GM12878 (cell line): ENCODE data around the gene IQGAP2. TPM values are rescaled to one million over a fixed set of nuclear protein-coding genes. Genes with fewer than 3 reads are reported as not detected.

Source experiments
- NR2C2 ChIP-seq: IDR thresholded peaks from 2 replicates; pipeline ENCODE4 v1.6.1; 2011; ENCODE audit warnings: borderline replicate concordance, low read depth; ENCODE audit not compliant: control insufficient read depth, insufficient read length
- polyA plus RNA-seq, 11 experiments: library from polyadenylated mRNA; depleted of rRNA in 4 of 11; unstranded in 6 of 11; stranded (reverse) in 5 of 11; fragments of >200 nt; fragmentation: Nextera tagmentation in 4 of 11; fragmentation: Illumina TruSeq in 1 of 11; extraction: Ambion mirVana in 4 of 11; extraction: Trizol in 1 of 11; gene quantifications; 1 replicate in 1 of 11; 2 replicates in 10 of 11; pipeline versions ENCODE4 v1.2.1 to v1.2.3, GENCODE V29; 2011 to 2016; ENCODE audit warnings: inconsistent platforms in 2 of 11, missing spikeins in 2 of 11, low read depth in 1 of 11
- total RNA-seq, 4 experiments: library from RNA; depleted of rRNA in 3 of 4; stranded (reverse); fragments of >200 nt in 3 of 4; fragmentation: Illumina TruSeq in 1 of 4; extraction: Trizol in 1 of 4; gene quantifications; 2 replicates each; pipeline versions ENCODE4 v1.2.1 to v1.2.3, GENCODE V29; 2013 to 2021
- TF ChIP-seq, protein P1 (sequence below): fragments of 450-650 bp; IDR thresholded peaks from 2 replicates; pipeline ENCODE4 v1.6.1; 2017; ENCODE audit warnings: mild to moderate bottlenecking, moderate library complexity
- TF ChIP-seq, protein P2 (sequence below), 3 experiments: IDR thresholded peaks in 2 of 3; conservative IDR thresholded peaks in 1 of 3; 2 replicates each; pipeline ENCODE4 v1.5.1; 2011; ENCODE audit warnings: low read depth in 3 of 3, low read length in 3 of 3, mild to moderate bottlenecking in 3 of 3, control low read depth in 2 of 3, moderate library complexity in 2 of 3, inconsistent platforms in 1 of 3, mixed read lengths in 1 of 3; ENCODE audit not compliant: control insufficient read depth in 2 of 3, insufficient read depth in 1 of 3; ENCODE audit errors: extremely low read depth in 1 of 3
- TF ChIP-seq, protein P3 (sequence below): fragments of 450-650 bp; IDR thresholded peaks from 2 replicates; pipeline ENCODE4 v1.6.1; 2017; ENCODE audit warnings: borderline replicate concordance
- TF ChIP-seq, protein P4 (sequence below): IDR thresholded peaks from 2 replicates; pipeline ENCODE4 v1.6.1; 2011; ENCODE audit warnings: borderline replicate concordance, low read depth, mild to moderate bottlenecking, moderate library complexity, low read length; ENCODE audit not compliant: insufficient read depth, poor library complexity, severe bottlenecking

IQGAP2 gene
- total and polyA plus RNA-seq, 10 of the 15 experiments (the other 5 are each of a cell fraction or from before 2014, with no cell fraction given), result 14.5 to 41.4 (median 21.8) TPM

DNA sequence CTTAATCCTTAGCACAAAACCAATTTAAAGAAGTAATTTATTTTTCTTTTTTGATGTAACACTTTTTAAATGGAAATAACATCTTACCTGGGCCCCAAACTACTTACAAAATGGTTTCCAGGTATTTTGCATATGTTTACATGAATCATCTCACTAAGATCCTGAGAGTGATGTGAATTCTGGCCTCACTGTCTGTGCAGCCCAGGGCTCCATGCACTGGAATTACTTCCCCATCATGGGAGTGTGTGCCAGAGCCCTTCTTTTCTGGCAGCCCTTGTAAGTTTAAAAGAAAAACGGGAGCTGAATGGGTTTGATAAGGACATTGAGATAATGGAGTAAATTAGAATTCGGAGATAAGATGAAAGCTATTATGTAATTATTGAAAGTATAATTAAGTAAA lies 300.6 kb downstream of the IQGAP2 start (continued):
- TF ChIP-seq, protein P1, sequence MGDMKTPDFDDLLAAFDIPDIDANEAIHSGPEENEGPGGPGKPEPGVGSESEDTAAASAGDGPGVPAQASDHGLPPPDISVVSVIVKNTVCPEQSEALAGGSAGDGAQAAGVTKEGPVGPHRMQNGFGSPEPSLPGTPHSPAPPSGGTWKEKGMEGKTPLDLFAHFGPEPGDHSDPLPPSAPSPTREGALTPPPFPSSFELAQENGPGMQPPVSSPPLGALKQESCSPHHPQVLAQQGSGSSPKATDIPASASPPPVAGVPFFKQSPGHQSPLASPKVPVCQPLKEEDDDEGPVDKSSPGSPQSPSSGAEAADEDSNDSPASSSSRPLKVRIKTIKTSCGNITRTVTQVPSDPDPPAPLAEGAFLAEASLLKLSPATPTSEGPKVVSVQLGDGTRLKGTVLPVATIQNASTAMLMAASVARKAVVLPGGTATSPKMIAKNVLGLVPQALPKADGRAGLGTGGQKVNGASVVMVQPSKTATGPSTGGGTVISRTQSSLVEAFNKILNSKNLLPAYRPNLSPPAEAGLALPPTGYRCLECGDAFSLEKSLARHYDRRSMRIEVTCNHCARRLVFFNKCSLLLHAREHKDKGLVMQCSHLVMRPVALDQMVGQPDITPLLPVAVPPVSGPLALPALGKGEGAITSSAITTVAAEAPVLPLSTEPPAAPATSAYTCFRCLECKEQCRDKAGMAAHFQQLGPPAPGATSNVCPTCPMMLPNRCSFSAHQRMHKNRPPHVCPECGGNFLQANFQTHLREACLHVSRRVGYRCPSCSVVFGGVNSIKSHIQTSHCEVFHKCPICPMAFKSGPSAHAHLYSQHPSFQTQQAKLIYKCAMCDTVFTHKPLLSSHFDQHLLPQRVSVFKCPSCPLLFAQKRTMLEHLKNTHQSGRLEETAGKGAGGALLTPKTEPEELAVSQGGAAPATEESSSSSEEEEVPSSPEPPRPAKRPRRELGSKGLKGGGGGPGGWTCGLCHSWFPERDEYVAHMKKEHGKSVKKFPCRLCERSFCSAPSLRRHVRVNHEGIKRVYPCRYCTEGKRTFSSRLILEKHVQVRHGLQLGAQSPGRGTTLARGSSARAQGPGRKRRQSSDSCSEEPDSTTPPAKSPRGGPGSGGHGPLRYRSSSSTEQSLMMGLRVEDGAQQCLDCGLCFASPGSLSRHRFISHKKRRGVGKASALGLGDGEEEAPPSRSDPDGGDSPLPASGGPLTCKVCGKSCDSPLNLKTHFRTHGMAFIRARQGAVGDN, result no peak
- TF ChIP-seq, protein P2, sequence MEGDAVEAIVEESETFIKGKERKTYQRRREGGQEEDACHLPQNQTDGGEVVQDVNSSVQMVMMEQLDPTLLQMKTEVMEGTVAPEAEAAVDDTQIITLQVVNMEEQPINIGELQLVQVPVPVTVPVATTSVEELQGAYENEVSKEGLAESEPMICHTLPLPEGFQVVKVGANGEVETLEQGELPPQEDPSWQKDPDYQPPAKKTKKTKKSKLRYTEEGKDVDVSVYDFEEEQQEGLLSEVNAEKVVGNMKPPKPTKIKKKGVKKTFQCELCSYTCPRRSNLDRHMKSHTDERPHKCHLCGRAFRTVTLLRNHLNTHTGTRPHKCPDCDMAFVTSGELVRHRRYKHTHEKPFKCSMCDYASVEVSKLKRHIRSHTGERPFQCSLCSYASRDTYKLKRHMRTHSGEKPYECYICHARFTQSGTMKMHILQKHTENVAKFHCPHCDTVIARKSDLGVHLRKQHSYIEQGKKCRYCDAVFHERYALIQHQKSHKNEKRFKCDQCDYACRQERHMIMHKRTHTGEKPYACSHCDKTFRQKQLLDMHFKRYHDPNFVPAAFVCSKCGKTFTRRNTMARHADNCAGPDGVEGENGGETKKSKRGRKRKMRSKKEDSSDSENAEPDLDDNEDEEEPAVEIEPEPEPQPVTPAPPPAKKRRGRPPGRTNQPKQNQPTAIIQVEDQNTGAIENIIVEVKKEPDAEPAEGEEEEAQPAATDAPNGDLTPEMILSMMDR (IDR thresholded peaks at IDR 0.05 in 2 of 3, conservative IDR thresholded peaks at IDR 0.05 in 1 of 3; ENCODE audit: control insufficient read depth in 2 of 3, extremely low read depth in 1 of 3, insufficient read depth in 1 of 3, low read depth in 3 of 3, low read length in 3 of 3), result no peak
- TF ChIP-seq, protein P3, sequence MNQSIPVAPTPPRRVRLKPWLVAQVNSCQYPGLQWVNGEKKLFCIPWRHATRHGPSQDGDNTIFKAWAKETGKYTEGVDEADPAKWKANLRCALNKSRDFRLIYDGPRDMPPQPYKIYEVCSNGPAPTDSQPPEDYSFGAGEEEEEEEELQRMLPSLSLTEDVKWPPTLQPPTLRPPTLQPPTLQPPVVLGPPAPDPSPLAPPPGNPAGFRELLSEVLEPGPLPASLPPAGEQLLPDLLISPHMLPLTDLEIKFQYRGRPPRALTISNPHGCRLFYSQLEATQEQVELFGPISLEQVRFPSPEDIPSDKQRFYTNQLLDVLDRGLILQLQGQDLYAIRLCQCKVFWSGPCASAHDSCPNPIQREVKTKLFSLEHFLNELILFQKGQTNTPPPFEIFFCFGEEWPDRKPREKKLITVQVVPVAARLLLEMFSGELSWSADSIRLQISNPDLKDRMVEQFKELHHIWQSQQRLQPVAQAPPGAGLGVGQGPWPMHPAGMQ, result no peak
- TF ChIP-seq NR2C2, result no peak
- TF ChIP-seq, protein P4, sequence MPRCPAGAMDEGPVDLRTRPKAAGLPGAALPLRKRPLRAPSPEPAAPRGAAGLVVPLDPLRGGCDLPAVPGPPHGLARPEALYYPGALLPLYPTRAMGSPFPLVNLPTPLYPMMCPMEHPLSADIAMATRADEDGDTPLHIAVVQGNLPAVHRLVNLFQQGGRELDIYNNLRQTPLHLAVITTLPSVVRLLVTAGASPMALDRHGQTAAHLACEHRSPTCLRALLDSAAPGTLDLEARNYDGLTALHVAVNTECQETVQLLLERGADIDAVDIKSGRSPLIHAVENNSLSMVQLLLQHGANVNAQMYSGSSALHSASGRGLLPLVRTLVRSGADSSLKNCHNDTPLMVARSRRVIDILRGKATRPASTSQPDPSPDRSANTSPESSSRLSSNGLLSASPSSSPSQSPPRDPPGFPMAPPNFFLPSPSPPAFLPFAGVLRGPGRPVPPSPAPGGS, result no peak
